HEK293 (cell line): ENCODE data around the gene TTC12.

Source experiments
- CTCF ChIA-PET: fragments of 350-600 bp; formaldehyde crosslinking; extraction: SDS; loops from one replicate; lab custom pipeline; 2021; ENCODE audit warnings: antibody characterized with exemption; lab: Yijun Ruan, JAX
- POLR2A ChIA-PET: fragments of 300-600 bp; formaldehyde crosslinking; extraction: SDS; loops from one replicate; lab custom pipeline; 2020; ENCODE audit warnings: antibody characterized with exemption, inconsistent platforms; lab: Yijun Ruan, JAX
- H3K27ac ChIP-seq: fragments of 200-500 bp; sonication (Bioruptor generic); 2 replicates; pipeline ENCODE4 v1.5.1; 2014; ENCODE audit warnings: low read depth, low read length, control low read depth, inconsistent platforms; ENCODE audit errors: extremely low read depth
- H3K36me3 ChIP-seq, 2 experiments: fragments of 200-500 bp in 1 of 2; sonication (Bioruptor generic) in 1 of 2; 1 replicate in 1 of 2; 2 replicates in 1 of 2; pipeline ENCODE4 v1.5.1; 2014 to 2017; ENCODE audit warnings: inconsistent platforms in 2 of 2, low read length in 2 of 2; ENCODE audit not compliant: control insufficient read depth in 2 of 2, insufficient read depth in 1 of 2
- H3K4me1 ChIP-seq: fragments of 200-500 bp; sonication (Bioruptor generic); 2 replicates; pipeline ENCODE4 v1.5.1; 2014; ENCODE audit warnings: mild to moderate bottlenecking, low read length, inconsistent platforms; ENCODE audit not compliant: control insufficient read depth, insufficient read depth
- H3K4me3 ChIP-seq: 2 replicates; pipeline ENCODE4 v1.5.1; 2011; ENCODE audit warnings: low read depth, mild to moderate bottlenecking, control low read depth, low read length, moderate library complexity
- H3K9me3 ChIP-seq: fragments of 200-500 bp; sonication (Bioruptor generic); 2 replicates; pipeline ENCODE4 v1.5.1; 2014; ENCODE audit warnings: low read depth, low read length, inconsistent platforms; ENCODE audit not compliant: control insufficient read depth, insufficient read depth
- HOXA7 ChIP-seq: sonication (generic); formaldehyde crosslinking; IDR thresholded peaks from 2 replicates; pipeline ENCODE4 v1.8.1; 2022; ENCODE audit warnings: missing genetic modification reagents, borderline replicate concordance
- OVOL3 ChIP-seq: fragments of 450-650 bp; formaldehyde crosslinking; IDR thresholded peaks from 2 replicates; pipeline ENCODE4 v1.5.1; 2016; ENCODE audit warnings: missing biosample characterization, missing genetic modification characterization
- PRDM1 ChIP-seq: fragments of 450-650 bp; formaldehyde crosslinking; IDR thresholded peaks from 2 replicates; pipeline ENCODE4; 2016; ENCODE audit warnings: missing biosample characterization, missing genetic modification characterization
- SALL2 ChIP-seq: fragments of 450-650 bp; formaldehyde crosslinking; IDR thresholded peaks from 2 replicates; pipeline ENCODE4 v1.5.0; 2017; ENCODE audit warnings: missing biosample characterization, mild to moderate bottlenecking, missing genetic modification characterization, borderline replicate concordance
- TCF7L2 ChIP-seq: IDR thresholded peaks from 2 replicates; pipeline ENCODE4 v1.6.1; 2011; ENCODE audit warnings: low read depth, mild to moderate bottlenecking, inconsistent platforms, low read length, moderate library complexity, borderline replicate concordance
- ZBTB17 ChIP-seq: fragments of 450-650 bp; formaldehyde crosslinking; IDR thresholded peaks from 2 replicates; pipeline ENCODE4 v1.5.1; 2016; ENCODE audit warnings: missing biosample characterization, missing genetic modification characterization
- ZNF19 ChIP-seq: fragments of 450-650 bp; formaldehyde crosslinking; IDR thresholded peaks from 2 replicates; pipeline ENCODE4; 2016; ENCODE audit warnings: missing biosample characterization, missing genetic modification characterization, low read depth
- ZNF311 ChIP-seq: fragments of 450-650 bp; formaldehyde crosslinking; IDR thresholded peaks from 2 replicates; pipeline ENCODE4 v1.5.1; 2017; ENCODE audit warnings: missing biosample characterization, missing genetic modification characterization, borderline replicate concordance
- ZNF324 ChIP-seq: fragments of 450-650 bp; formaldehyde crosslinking; IDR thresholded peaks from 2 replicates; pipeline ENCODE4 v1.5.1; 2016; ENCODE audit warnings: missing biosample characterization, missing genetic modification characterization
- ZNF416 ChIP-seq: fragments of 450-650 bp; formaldehyde crosslinking; IDR thresholded peaks from 2 replicates; pipeline ENCODE4 v1.5.1; 2016; ENCODE audit warnings: missing biosample characterization, missing genetic modification characterization
- ZNF501 ChIP-seq: fragments of 450-650 bp; formaldehyde crosslinking; IDR thresholded peaks from 2 replicates; pipeline ENCODE4 v1.5.1; 2016; ENCODE audit warnings: missing biosample characterization, missing genetic modification characterization
- ZNF544 ChIP-seq: fragments of 450-650 bp; formaldehyde crosslinking; IDR thresholded peaks from 2 replicates; pipeline ENCODE4 v1.5.0; 2017; ENCODE audit warnings: missing biosample characterization, missing genetic modification characterization
- ZNF549 ChIP-seq: fragments of 450-650 bp; IDR thresholded peaks from 2 replicates; pipeline ENCODE4 v1.5.1; 2018; ENCODE audit warnings: missing biosample characterization, missing genetic modification characterization, mild to moderate bottlenecking, inconsistent platforms, moderate library complexity
- ZNF585B ChIP-seq: fragments of 450-650 bp; formaldehyde crosslinking; IDR thresholded peaks from 2 replicates; pipeline ENCODE4 v1.5.1; 2016; ENCODE audit warnings: missing biosample characterization, missing genetic modification characterization
- ZNF600 ChIP-seq: fragments of 450-650 bp; formaldehyde crosslinking; IDR thresholded peaks from 2 replicates; pipeline ENCODE4 v1.5.1; 2016; ENCODE audit warnings: missing biosample characterization, missing genetic modification characterization
- ZNF621 ChIP-seq: fragments of 450-650 bp; formaldehyde crosslinking; IDR thresholded peaks from 2 replicates; pipeline ENCODE4 v1.5.1; 2017; ENCODE audit warnings: missing biosample characterization, missing genetic modification characterization
- ZNF623 ChIP-seq: fragments of 450-650 bp; formaldehyde crosslinking; IDR thresholded peaks from 2 replicates; pipeline ENCODE4 v1.5.1; 2016; ENCODE audit warnings: missing biosample characterization, missing genetic modification characterization
- ZNF654 ChIP-seq: fragments of 450-650 bp; formaldehyde crosslinking; IDR thresholded peaks from 2 replicates; pipeline ENCODE4 v1.5.1; 2016; ENCODE audit warnings: low read depth, missing biosample characterization, missing genetic modification characterization
- TF ChIP-seq, protein P1 (sequence below): fragments of 450-650 bp; formaldehyde crosslinking; IDR thresholded peaks from 2 replicates; pipeline ENCODE4 v1.5.1; 2016; ENCODE audit warnings: missing biosample characterization, missing genetic modification characterization, borderline replicate concordance
- TF ChIP-seq, protein P2 (sequence below): fragments of 450-650 bp; formaldehyde crosslinking; IDR thresholded peaks from 2 replicates; pipeline ENCODE4 v1.5.1; 2017; ENCODE audit warnings: missing biosample characterization, missing genetic modification characterization
- TF ChIP-seq, protein P3 (sequence below): fragments of 450-650 bp; formaldehyde crosslinking; IDR thresholded peaks from 2 replicates; pipeline ENCODE4; 2016; ENCODE audit warnings: missing biosample characterization, missing genetic modification characterization
- TF ChIP-seq, protein P4 (sequence below): sonication (generic); formaldehyde crosslinking; IDR thresholded peaks from 2 replicates; pipeline ENCODE4 v1.8.1; 2022; ENCODE audit warnings: mild to moderate bottlenecking, moderate library complexity, missing genetic modification reagents
- TF ChIP-seq, protein P5 (sequence below): fragments of 450-650 bp; formaldehyde crosslinking; IDR thresholded peaks from 2 replicates; pipeline ENCODE4 v1.5.1; 2016; ENCODE audit warnings: missing biosample characterization, missing genetic modification characterization

The TTC12 gene

DNA sequence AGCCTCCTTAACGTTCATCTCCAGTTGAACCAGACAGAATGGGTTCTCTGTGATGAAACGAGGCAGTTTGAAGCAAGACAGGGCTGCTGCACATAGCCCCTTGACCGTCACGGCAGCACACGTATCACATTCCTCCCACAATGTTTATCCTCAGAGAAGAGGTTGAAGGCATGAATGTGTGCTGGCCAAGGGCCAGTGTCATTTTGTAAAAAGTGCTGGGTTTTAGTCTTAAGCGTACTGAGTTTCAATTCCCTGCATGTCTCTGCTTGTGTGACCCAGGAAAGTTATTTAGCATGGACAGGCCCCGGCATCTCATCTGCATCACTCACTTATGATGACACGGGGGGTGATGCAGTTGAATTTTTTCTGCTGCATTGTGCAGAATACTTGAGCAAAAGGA is 31.6 kb downstream of the TTC12 start:
- H3K27ac ChIP-seq, result no peak overlapping the region
- no peaks in the 10 kb centered on the region for H3K4me1 ChIP-seq
- TF ChIP-seq ZNF600, result no peak
- no peak for TF ChIP-seq TCF7L2
- no peak for TF ChIP-seq OVOL3 (tag by site-specific recombination)
- TF ChIP-seq ZNF501 (tag by site-specific recombination), result no peak
- no peak for TF ChIP-seq ZNF311
- no peak for TF ChIP-seq HOXA7 (CRISPR knock-in tag)
- no peak for TF ChIP-seq ZNF549 (tag by site-specific recombination)
- TF ChIP-seq, protein P1, sequence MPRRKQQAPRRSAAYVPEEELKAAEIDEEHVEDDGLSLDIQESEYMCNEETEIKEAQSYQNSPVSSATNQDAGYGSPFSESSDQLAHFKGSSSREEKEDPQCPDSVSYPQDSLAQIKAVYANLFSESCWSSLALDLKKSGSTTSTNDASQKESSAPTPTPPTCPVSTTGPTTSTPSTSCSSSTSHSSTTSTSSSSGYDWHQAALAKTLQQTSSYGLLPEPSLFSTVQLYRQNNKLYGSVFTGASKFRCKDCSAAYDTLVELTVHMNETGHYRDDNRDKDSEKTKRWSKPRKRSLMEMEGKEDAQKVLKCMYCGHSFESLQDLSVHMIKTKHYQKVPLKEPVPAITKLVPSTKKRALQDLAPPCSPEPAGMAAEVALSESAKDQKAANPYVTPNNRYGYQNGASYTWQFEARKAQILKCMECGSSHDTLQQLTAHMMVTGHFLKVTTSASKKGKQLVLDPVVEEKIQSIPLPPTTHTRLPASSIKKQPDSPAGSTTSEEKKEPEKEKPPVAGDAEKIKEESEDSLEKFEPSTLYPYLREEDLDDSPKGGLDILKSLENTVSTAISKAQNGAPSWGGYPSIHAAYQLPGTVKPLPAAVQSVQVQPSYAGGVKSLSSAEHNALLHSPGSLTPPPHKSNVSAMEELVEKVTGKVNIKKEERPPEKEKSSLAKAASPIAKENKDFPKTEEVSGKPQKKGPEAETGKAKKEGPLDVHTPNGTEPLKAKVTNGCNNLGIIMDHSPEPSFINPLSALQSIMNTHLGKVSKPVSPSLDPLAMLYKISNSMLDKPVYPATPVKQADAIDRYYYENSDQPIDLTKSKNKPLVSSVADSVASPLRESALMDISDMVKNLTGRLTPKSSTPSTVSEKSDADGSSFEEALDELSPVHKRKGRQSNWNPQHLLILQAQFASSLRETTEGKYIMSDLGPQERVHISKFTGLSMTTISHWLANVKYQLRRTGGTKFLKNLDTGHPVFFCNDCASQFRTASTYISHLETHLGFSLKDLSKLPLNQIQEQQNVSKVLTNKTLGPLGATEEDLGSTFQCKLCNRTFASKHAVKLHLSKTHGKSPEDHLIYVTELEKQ (tag by site-specific recombination), result no peak
- no peak for TF ChIP-seq ZNF585B
- TF ChIP-seq, protein P2, sequence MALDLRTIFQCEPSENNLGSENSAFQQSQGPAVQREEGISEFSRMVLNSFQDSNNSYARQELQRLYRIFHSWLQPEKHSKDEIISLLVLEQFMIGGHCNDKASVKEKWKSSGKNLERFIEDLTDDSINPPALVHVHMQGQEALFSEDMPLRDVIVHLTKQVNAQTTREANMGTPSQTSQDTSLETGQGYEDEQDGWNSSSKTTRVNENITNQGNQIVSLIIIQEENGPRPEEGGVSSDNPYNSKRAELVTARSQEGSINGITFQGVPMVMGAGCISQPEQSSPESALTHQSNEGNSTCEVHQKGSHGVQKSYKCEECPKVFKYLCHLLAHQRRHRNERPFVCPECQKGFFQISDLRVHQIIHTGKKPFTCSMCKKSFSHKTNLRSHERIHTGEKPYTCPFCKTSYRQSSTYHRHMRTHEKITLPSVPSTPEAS, result no peak
- TF ChIP-seq, protein P3, sequence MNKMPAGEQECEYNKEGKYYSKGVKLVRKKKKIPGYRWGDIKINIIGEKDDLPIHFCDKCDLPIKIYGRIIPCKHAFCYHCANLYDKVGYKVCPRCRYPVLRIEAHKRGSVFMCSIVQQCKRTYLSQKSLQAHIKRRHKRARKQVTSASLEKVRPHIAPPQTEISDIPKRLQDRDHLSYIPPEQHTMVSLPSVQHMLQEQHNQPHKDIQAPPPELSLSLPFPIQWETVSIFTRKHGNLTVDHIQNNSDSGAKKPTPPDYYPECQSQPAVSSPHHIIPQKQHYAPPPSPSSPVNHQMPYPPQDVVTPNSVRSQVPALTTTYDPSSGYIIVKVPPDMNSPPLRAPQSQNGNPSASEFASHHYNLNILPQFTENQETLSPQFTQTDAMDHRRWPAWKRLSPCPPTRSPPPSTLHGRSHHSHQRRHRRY (tag by site-specific recombination), result no peak
- H3K4me3 ChIP-seq, result no peak overlapping the region
- CTCF ChIA-PET, result interaction anchor here (0.6 to 1.2 kb wide), 5 partner anchors 16 to 779 kb away, joined by 3 to 5 read pairs (median 3); no protein-coding TSS in a partner anchor
- no peaks in the 10 kb centered on the region for H3K9me3 ChIP-seq
- POLR2A ChIA-PET, result no interaction called here
- peaks cover 0 to 48% of the 10 kb centered on the region in 2 experiments; a peak in 1 of 3 replicates for H3K36me3 ChIP-seq

DNA sequence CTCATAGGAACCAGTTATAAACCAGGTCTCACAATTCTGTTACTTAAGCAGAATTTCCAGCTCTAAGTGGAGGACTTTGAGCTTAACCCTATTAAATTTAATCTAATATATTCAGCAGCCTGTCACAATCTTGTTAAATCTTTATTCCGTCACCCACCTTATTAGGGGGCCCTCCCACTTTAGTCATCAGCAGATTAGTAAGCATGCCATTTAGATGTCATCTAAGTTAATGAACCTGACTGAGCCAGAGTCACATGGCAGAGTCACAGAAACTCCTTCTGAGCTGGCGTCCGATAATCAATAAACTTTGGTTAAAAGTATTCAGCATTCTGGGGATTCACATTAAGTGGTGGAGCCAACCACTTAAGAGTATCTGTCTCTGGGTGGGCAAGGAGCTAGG is 35.1 kb downstream of the TTC12 start:
- CTCF ChIA-PET, result interaction anchor here (0.6 kb wide), 2 partner anchors 16 to 18 kb away, joined by 3 read pairs; no protein-coding TSS in a partner anchor
- Histone ChIP-seq H3K4me1 (no peaks in the 10 kb centered on the region), H3K36me3 (peaks cover 0 to 23% of the 10 kb centered on the region in 2 experiments; a peak in 1 of 3 replicates), H3K9me3 (no peaks in the 10 kb centered on the region), H3K27ac (no peak overlapping the region)
- POLR2A ChIA-PET, result no interaction called here
- TF ChIP-seq ZNF654 (tag by site-specific recombination) (no peak), PRDM1 (tag by site-specific recombination) (no peak), SALL2 (tag by site-specific recombination) (no peak), ZNF544 (tag by site-specific recombination) (no peak), ZNF621 (tag by site-specific recombination) (no peak), ZNF324 (tag by site-specific recombination) (no peak), ZBTB17 (tag by site-specific recombination) (no peak), ZNF623 (no peak), ZNF416 (no peak), ZNF311 (no peak), ZNF19 (no peak)
- TF ChIP-seq, protein P4, sequence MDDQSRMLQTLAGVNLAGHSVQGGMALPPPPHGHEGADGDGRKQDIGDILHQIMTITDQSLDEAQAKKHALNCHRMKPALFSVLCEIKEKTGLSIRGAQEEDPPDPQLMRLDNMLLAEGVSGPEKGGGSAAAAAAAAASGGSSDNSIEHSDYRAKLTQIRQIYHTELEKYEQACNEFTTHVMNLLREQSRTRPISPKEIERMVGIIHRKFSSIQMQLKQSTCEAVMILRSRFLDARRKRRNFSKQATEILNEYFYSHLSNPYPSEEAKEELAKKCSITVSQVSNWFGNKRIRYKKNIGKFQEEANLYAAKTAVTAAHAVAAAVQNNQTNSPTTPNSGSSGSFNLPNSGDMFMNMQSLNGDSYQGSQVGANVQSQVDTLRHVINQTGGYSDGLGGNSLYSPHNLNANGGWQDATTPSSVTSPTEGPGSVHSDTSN (CRISPR knock-in tag), result no peak
- TF ChIP-seq, protein P5, sequence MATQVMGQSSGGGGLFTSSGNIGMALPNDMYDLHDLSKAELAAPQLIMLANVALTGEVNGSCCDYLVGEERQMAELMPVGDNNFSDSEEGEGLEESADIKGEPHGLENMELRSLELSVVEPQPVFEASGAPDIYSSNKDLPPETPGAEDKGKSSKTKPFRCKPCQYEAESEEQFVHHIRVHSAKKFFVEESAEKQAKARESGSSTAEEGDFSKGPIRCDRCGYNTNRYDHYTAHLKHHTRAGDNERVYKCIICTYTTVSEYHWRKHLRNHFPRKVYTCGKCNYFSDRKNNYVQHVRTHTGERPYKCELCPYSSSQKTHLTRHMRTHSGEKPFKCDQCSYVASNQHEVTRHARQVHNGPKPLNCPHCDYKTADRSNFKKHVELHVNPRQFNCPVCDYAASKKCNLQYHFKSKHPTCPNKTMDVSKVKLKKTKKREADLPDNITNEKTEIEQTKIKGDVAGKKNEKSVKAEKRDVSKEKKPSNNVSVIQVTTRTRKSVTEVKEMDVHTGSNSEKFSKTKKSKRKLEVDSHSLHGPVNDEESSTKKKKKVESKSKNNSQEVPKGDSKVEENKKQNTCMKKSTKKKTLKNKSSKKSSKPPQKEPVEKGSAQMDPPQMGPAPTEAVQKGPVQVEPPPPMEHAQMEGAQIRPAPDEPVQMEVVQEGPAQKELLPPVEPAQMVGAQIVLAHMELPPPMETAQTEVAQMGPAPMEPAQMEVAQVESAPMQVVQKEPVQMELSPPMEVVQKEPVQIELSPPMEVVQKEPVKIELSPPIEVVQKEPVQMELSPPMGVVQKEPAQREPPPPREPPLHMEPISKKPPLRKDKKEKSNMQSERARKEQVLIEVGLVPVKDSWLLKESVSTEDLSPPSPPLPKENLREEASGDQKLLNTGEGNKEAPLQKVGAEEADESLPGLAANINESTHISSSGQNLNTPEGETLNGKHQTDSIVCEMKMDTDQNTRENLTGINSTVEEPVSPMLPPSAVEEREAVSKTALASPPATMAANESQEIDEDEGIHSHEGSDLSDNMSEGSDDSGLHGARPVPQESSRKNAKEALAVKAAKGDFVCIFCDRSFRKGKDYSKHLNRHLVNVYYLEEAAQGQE (tag by site-specific recombination), result no peak
- TF ChIP-seq, all 188 proteins: peak for 0
- no peak overlapping the region for H3K4me3 ChIP-seq
